ENCODE data around the gene SPTBN1. TPM values are rescaled to one million over a fixed set of nuclear protein-coding genes. Genes with fewer than 3 reads are reported as not detected.
A peak's percentile ranks its signal among the peaks of the same experiment; 100 is the strongest.
"Not testable (repeated sequence)": the region's sequence is repeated elsewhere in the genome, so short reads cannot be mapped to it uniquely, and the experiment has no call there.

SPTBN1 gene
- total RNA-seq, 2 experiments from 2014 or later: 82.9 to 109 TPM

- peak; percentile 71 for DNase-seq
- H3K36me3 Mint-ChIP-seq: no peaks in the 10 kb centered on the region
- CTCF ChIA-PET: interaction anchor here (0.6 to 5.8 kb wide), 19 partner anchors 11 to 419 kb away, joined by 3 to 87 read pairs (median 5); no protein-coding TSS in a partner anchor
- H3K4me1 Mint-ChIP-seq: peaks cover 22% of the 10 kb centered on the region
- ATAC-seq: peak; percentile 96
- H3K4me3 Mint-ChIP-seq: no peak overlapping the region
- H3K9me3 Mint-ChIP-seq (ENCODE audit: low read depth): no peaks in the 10 kb centered on the region
- H3K27ac Mint-ChIP-seq: no peak overlapping the region
- H3K27me3 Mint-ChIP-seq: peaks cover 10% of the 10 kb centered on the region
These were observed 66.6 kb downstream of the SPTBN1 start for GRCh38 chr2:54522624-54523281.

- CTCF ChIA-PET: interaction anchor here (0.6 to 5.8 kb wide), 22 partner anchors 11 to 416 kb away, joined by 3 to 87 read pairs (median 4); no protein-coding TSS in a partner anchor
- peak overlapping the region; percentile 8 for H3K27ac Mint-ChIP-seq
- no peaks in the 10 kb centered on the region for H3K9me3 Mint-ChIP-seq (ENCODE audit: low read depth)
- H3K27me3 Mint-ChIP-seq: peaks cover 10% of the 10 kb centered on the region
- no peak overlapping the region for H3K4me3 Mint-ChIP-seq
- no peaks in the 10 kb centered on the region for H3K36me3 Mint-ChIP-seq
- H3K4me1 Mint-ChIP-seq: peaks cover 22% of the 10 kb centered on the region
- ATAC-seq (no peak), DNase-seq (no peak)
These were observed 67.3 kb downstream of the SPTBN1 start for GRCh38 chr2:54523324-54523959.

GRCh38 chr2:54524226-54524991, 68.3 kb downstream of the SPTBN1 start:
- peak; percentile 37 for ATAC-seq
- CTCF ChIA-PET: interaction anchor here (0.5 to 5.8 kb wide), 15 partner anchors 12 to 512 kb away, joined by 3 to 87 read pairs (median 5); no protein-coding TSS in a partner anchor
- H3K27me3 Mint-ChIP-seq: peaks cover 6% of the 10 kb centered on the region
- DNase-seq: no peak
- no peaks in the 10 kb centered on the region for H3K9me3 Mint-ChIP-seq (ENCODE audit: low read depth)
- H3K36me3 Mint-ChIP-seq: no peaks in the 10 kb centered on the region
- no peak overlapping the region for H3K27ac Mint-ChIP-seq
- peaks cover 22% of the 10 kb centered on the region for H3K4me1 Mint-ChIP-seq
- no peak overlapping the region for H3K4me3 Mint-ChIP-seq

GRCh38 chr2:54525321-54525720, 69.2 kb downstream of the SPTBN1 start:
- Mint-ChIP-seq H3K36me3 (no peaks in the 10 kb centered on the region), H3K4me1 (peaks cover 25% of the 10 kb centered on the region), H3K4me3 (no peak overlapping the region)

GRCh38 chr2:54526226-54526879, 70.2 kb downstream of the SPTBN1 start:
- Mint-ChIP-seq H3K27me3 (no peaks in the 10 kb centered on the region), H3K9me3 (ENCODE audit: low read depth) (no peaks in the 10 kb centered on the region), H3K4me1 (peaks cover 27% of the 10 kb centered on the region), H3K27ac (no peak overlapping the region), H3K36me3 (no peaks in the 10 kb centered on the region), H3K4me3 (no peak overlapping the region)
- DNase-seq (no peak), ATAC-seq (no peak)
- CTCF ChIA-PET: interaction anchor here (0.8 kb wide), 1 partner anchor 178 kb away, joined by 3 read pairs; no protein-coding TSS in a partner anchor

More at GRCh38 chr2:54525321-54525720, 69.2 kb downstream of the SPTBN1 start:
- DNase-seq (no peak), ATAC-seq (no peak)
- CTCF ChIA-PET: interaction anchor here (2.8 to 5.8 kb wide), 3 partner anchors 11 to 181 kb away, joined by 7 to 87 read pairs (median 36); no protein-coding TSS in a partner anchor
- H3K9me3 Mint-ChIP-seq (ENCODE audit: low read depth): no peaks in the 10 kb centered on the region
- no peak overlapping the region for H3K27ac Mint-ChIP-seq
- H3K27me3 Mint-ChIP-seq: peaks cover 3% of the 10 kb centered on the region

GRCh38 chr2:54528311-54528955, 72.3 kb downstream of the SPTBN1 start:
- H3K4me1 Mint-ChIP-seq: peaks cover 17% of the 10 kb centered on the region
- CTCF ChIA-PET: no interaction called here
- no peaks in the 10 kb centered on the region for H3K27me3 Mint-ChIP-seq
- H3K36me3 Mint-ChIP-seq: no peaks in the 10 kb centered on the region
- no peak for ATAC-seq
- no peak for DNase-seq
- no peaks in the 10 kb centered on the region for H3K9me3 Mint-ChIP-seq (ENCODE audit: low read depth)
- no peak overlapping the region for H3K4me3 Mint-ChIP-seq
- H3K27ac Mint-ChIP-seq: no peak overlapping the region

GRCh38 chr2:54529518-54529917, 73.4 kb downstream of the SPTBN1 start:
- ATAC-seq; H3K27ac Mint-ChIP-seq; H3K27me3 Mint-ChIP-seq; H3K4me1 Mint-ChIP-seq; H3K4me3 Mint-ChIP-seq; H3K36me3 Mint-ChIP-seq; H3K9me3 Mint-ChIP-seq (ENCODE audit: low read depth); DNase-seq: not testable (repeated sequence)
- CTCF ChIA-PET: interaction anchor here (1.5 kb wide), 1 partner anchor 9 kb away, joined by 3 read pairs; no protein-coding TSS in a partner anchor

- ATAC-seq (peak; percentile 20), DNase-seq (no peak)
- H3K9me3 Mint-ChIP-seq (ENCODE audit: low read depth): no peaks in the 10 kb centered on the region
- CTCF ChIA-PET: interaction anchor here (0.9 to 1.5 kb wide), 3 partner anchors 9 to 177 kb away, joined by 3 to 5 read pairs (median 3); no protein-coding TSS in a partner anchor
- no peak overlapping the region for H3K4me3 Mint-ChIP-seq
- H3K4me1 Mint-ChIP-seq: peaks cover 5% of the 10 kb centered on the region
- H3K36me3 Mint-ChIP-seq: no peaks in the 10 kb centered on the region
- H3K27ac Mint-ChIP-seq: no peak overlapping the region
- H3K27me3 Mint-ChIP-seq: peaks cover 4% of the 10 kb centered on the region
These were observed 73.8 kb downstream of the SPTBN1 start for GRCh38 chr2:54529935-54530334.

GRCh38 chr2:54531558-54531957, 75.4 kb downstream of the SPTBN1 start:
- DNase-seq (no peak), ATAC-seq (no peak)
- no peaks in the 10 kb centered on the region for H3K36me3 Mint-ChIP-seq
- peaks cover 5% of the 10 kb centered on the region for H3K4me1 Mint-ChIP-seq
- CTCF ChIA-PET: interaction anchor here (1.0 kb wide), 1 partner anchor 425 kb away, joined by 3 read pairs; no protein-coding TSS in a partner anchor
- no peak overlapping the region for H3K27ac Mint-ChIP-seq
- H3K4me3 Mint-ChIP-seq: no peak overlapping the region
- H3K9me3 Mint-ChIP-seq (ENCODE audit: low read depth): no peaks in the 10 kb centered on the region
- H3K27me3 Mint-ChIP-seq: peaks cover 11% of the 10 kb centered on the region

- H3K36me3 Mint-ChIP-seq: no peaks in the 10 kb centered on the region
- no peak for ATAC-seq
- no peak overlapping the region for H3K4me3 Mint-ChIP-seq
- DNase-seq: no peak
- H3K27me3 Mint-ChIP-seq: peaks cover 17% of the 10 kb centered on the region
- H3K27ac Mint-ChIP-seq: no peak overlapping the region
- H3K9me3 Mint-ChIP-seq (ENCODE audit: low read depth): no peaks in the 10 kb centered on the region
- H3K4me1 Mint-ChIP-seq: peaks cover 5% of the 10 kb centered on the region
- CTCF ChIA-PET: no interaction called here
These were observed 78.1 kb downstream of the SPTBN1 start for GRCh38 chr2:54534221-54534620.

GRCh38 chr2:54534625-54535024, 78.5 kb downstream of the SPTBN1 start:
- Mint-ChIP-seq H3K4me3 (no peak overlapping the region), H3K27me3 (peaks cover 17% of the 10 kb centered on the region), H3K27ac (no peak overlapping the region), H3K4me1 (peaks cover 5% of the 10 kb centered on the region), H3K9me3 (ENCODE audit: low read depth) (no peaks in the 10 kb centered on the region), H3K36me3 (no peaks in the 10 kb centered on the region)
- DNase-seq (no peak), ATAC-seq (no peak)
- CTCF ChIA-PET: no interaction called here

GRCh38 chr2:54535599-54536195, 79.6 kb downstream of the SPTBN1 start:
- DNase-seq (no peak), ATAC-seq (no peak)
- Mint-ChIP-seq H3K4me3 (no peak overlapping the region), H3K27me3 (peaks cover 20% of the 10 kb centered on the region), H3K9me3 (ENCODE audit: low read depth) (no peaks in the 10 kb centered on the region), H3K4me1 (peaks cover under 1% of the 10 kb centered on the region), H3K36me3 (no peaks in the 10 kb centered on the region), H3K27ac (no peak overlapping the region)
- CTCF ChIA-PET: interaction anchor here (1.7 kb wide), 1 partner anchor 12 kb away, joined by 7 read pairs; no protein-coding TSS in a partner anchor

Measured in activated CD8-positive, alpha-beta memory T cell treated with anti-CD3 and anti-CD28 coated beads, Interleukin-2, amount 10 ng/mL, durations not matched to agents 7 days and 5 days (primary cell).